H1 (cell line): Measurements from ENCODE around the gene NBL1. TPM values are rescaled to one million over a fixed set of nuclear protein-coding genes. Genes with fewer than 3 reads are reported as not detected.

Source experiments
- CTCF ChIA-PET: fragments of 300-600 bp; sonication (Branson Sonifier 250); formaldehyde crosslinking; loops from one replicate; lab custom pipeline; 2021; ENCODE audit not compliant: partially characterized antibody; lab: Charles Lee
- POLR2A ChIA-PET: fragments of 300-600 bp; sonication (Branson Sonifier 250); formaldehyde crosslinking; loops from one replicate; lab custom pipeline; 2021; ENCODE audit warnings: inconsistent platforms; ENCODE audit not compliant: partially characterized antibody; lab: Charles Lee
- DNase-seq, 2 experiments: peaks; one replicate each; pipeline versions ENCODE4 v3.0.0 to v3.0.0-alpha.2; 2010 to 2022; ENCODE audit warnings: low spot score in 2 of 2, low read depth in 1 of 2, mixed read lengths in 1 of 2
- FAIRE-seq: peaks from 2 replicates; lab custom pipeline; 2011; peaks lifted over from hg19 to GRCh38; lab: Jason Lieb, UNC
- H2AFZ ChIP-seq: 2 replicates; pipeline ENCODE4 v1.8.1; 2012; ENCODE audit warnings: low read length, inconsistent platforms
- H2AK5ac ChIP-seq: 2 replicates; pipeline ENCODE4 v1.6.1; 2013; ENCODE audit warnings: low read depth, low read length
- H2BK120ac ChIP-seq: replicated peaks from 2 replicates; pipeline ENCODE3; 2013; ENCODE audit warnings: low read depth, low read length, inconsistent platforms
- H2BK12ac ChIP-seq: 2 replicates; pipeline ENCODE4 v1.6.1; 2013; ENCODE audit warnings: low read depth, low read length
- H2BK15ac ChIP-seq: 2 replicates; pipeline ENCODE4 v1.6.1; 2013; ENCODE audit warnings: low read length
- H2BK20ac ChIP-seq: 2 replicates; pipeline ENCODE4 v1.6.1; 2013; ENCODE audit warnings: low read length
- H2BK5ac ChIP-seq: 2 replicates; pipeline ENCODE4 v1.6.1; 2013; ENCODE audit warnings: low read depth, low read length
- H3K14ac ChIP-seq: 2 replicates; pipeline ENCODE4 v1.6.1; 2013; ENCODE audit warnings: inconsistent platforms; ENCODE audit not compliant: insufficient read length
- H3K18ac ChIP-seq: 2 replicates; pipeline ENCODE4 v1.6.1; 2013; ENCODE audit warnings: low read length; ENCODE audit errors: extremely low read depth
- H3K23ac ChIP-seq: 2 replicates; pipeline ENCODE4 v1.6.1; 2013; ENCODE audit warnings: inconsistent platforms; ENCODE audit not compliant: insufficient read length
- H3K23me2 ChIP-seq: 2 replicates; pipeline ENCODE4 v1.6.1; 2013; ENCODE audit warnings: low read depth, low read length
- H3K27ac ChIP-seq: 2 replicates; pipeline ENCODE4 v1.6.1; 2011; ENCODE audit warnings: low read depth, low read length, inconsistent platforms
- H3K27me3 ChIP-seq, 4 experiments: replicated peaks in 1 of 4; 1 replicate in 1 of 4; 2 replicates in 3 of 4; pipeline versions ENCODE4 v1.6.1 to v1.8.1; 2011 to 2013; ENCODE audit warnings: low read length in 3 of 4, mild to moderate bottlenecking in 3 of 4, inconsistent platforms in 2 of 4, mixed read lengths in 2 of 4, moderate library complexity in 1 of 4; ENCODE audit not compliant: control insufficient read depth in 3 of 4, insufficient read depth in 3 of 4; ENCODE audit errors: extremely low read depth in 1 of 4
- H3K36me3 ChIP-seq, 4 experiments: 2 replicates each; pipeline versions ENCODE4 v1.6.1 to v1.8.1; 2011 to 2013; ENCODE audit warnings: mild to moderate bottlenecking in 4 of 4, low read length in 3 of 4, moderate library complexity in 2 of 4, control low read depth in 1 of 4, inconsistent platforms in 1 of 4; ENCODE audit not compliant: insufficient read depth in 4 of 4, control insufficient read depth in 2 of 4
- H3K4ac ChIP-seq: replicated peaks from 2 replicates; pipeline ENCODE3; 2013; ENCODE audit warnings: low read length, low read depth, mixed read lengths, inconsistent platforms; ENCODE audit not compliant: insufficient read length
- H3K4me1 ChIP-seq, 4 experiments: replicated peaks in 1 of 4; 1 replicate in 1 of 4; 2 replicates in 3 of 4; pipeline versions ENCODE4 v1.6.1 to v1.8.1; 2011 to 2013; ENCODE audit warnings: low read length in 3 of 4, inconsistent platforms in 2 of 4, mixed read lengths in 1 of 4; ENCODE audit not compliant: insufficient read depth in 4 of 4, control insufficient read depth in 3 of 4
- H3K4me2 ChIP-seq, 2 experiments: 2 replicates each; pipeline versions ENCODE4 v1.6.1 to v1.8.1; 2011 to 2013; ENCODE audit warnings: low read depth in 2 of 2, low read length in 2 of 2, control low read depth in 1 of 2, inconsistent platforms in 1 of 2, mild to moderate bottlenecking in 1 of 2; ENCODE audit not compliant: insufficient read depth in 1 of 2
- H3K4me3 ChIP-seq, 4 experiments: fragments of 200-600, 300-600 bp in 1 of 4; sonication (generic), shearing (Covaris generic), sonication (Bioruptor Twin) in 1 of 4; 2 replicates each; pipeline versions ENCODE4 v1.5.1 to v1.8.1; 2011 to 2016; ENCODE audit warnings: low read length in 4 of 4, low read depth in 3 of 4, control low read depth in 2 of 4, inconsistent platforms in 2 of 4, mild to moderate bottlenecking in 2 of 4, mixed read lengths in 1 of 4, moderate library complexity in 1 of 4; ENCODE audit not compliant: insufficient read depth in 2 of 4; ENCODE audit errors: extremely low read depth in 1 of 4
- H3K56ac ChIP-seq: replicated peaks from 2 replicates; pipeline ENCODE3; 2013; ENCODE audit warnings: low read depth, mild to moderate bottlenecking, mixed read lengths, low read length, inconsistent platforms; ENCODE audit not compliant: insufficient read length
- H3K79me1 ChIP-seq: 2 replicates; pipeline ENCODE4 v1.6.1; 2013; ENCODE audit warnings: low read depth, low read length, control low read depth
- H3K79me2 ChIP-seq, 2 experiments: 2 replicates each; pipeline versions ENCODE4 v1.6.1 to v1.8.1; 2012 to 2013; ENCODE audit warnings: low read length in 2 of 2, mild to moderate bottlenecking in 2 of 2, inconsistent platforms in 1 of 2; ENCODE audit not compliant: insufficient read depth in 2 of 2, control insufficient read depth in 1 of 2
- H3K9ac ChIP-seq, 4 experiments: replicated peaks in 1 of 4; 1 replicate in 1 of 4; 2 replicates in 3 of 4; pipeline versions ENCODE4 v1.6.1 to v1.8.1; 2011 to 2013; ENCODE audit warnings: low read depth in 3 of 4, low read length in 3 of 4, control low read depth in 2 of 4, mild to moderate bottlenecking in 2 of 4, moderate library complexity in 2 of 4, inconsistent platforms in 1 of 4; ENCODE audit errors: extremely low read depth in 1 of 4
- H3K9me3 ChIP-seq, 2 experiments: 2 replicates each; pipeline versions ENCODE4 v1.6.1 to v1.8.1; 2012 to 2013; ENCODE audit warnings: mild to moderate bottlenecking in 2 of 2, moderate library complexity in 2 of 2, control low read depth in 1 of 2, inconsistent platforms in 1 of 2, low read depth in 1 of 2, low read length in 1 of 2, mixed read lengths in 1 of 2; ENCODE audit not compliant: insufficient read depth in 2 of 2
- H4K20me1 ChIP-seq, 2 experiments: replicated peaks in 1 of 2; 2 replicates each; pipeline versions ENCODE3 to v1.8.1; 2011 to 2013; ENCODE audit warnings: inconsistent platforms in 2 of 2, low read length in 2 of 2, mild to moderate bottlenecking in 1 of 2; ENCODE audit not compliant: insufficient read depth in 2 of 2, control insufficient read depth in 1 of 2
- H4K5ac ChIP-seq: 2 replicates; pipeline ENCODE4 v1.6.1; 2013; ENCODE audit warnings: low read length, low read depth, mixed read lengths, inconsistent platforms; ENCODE audit not compliant: insufficient read length
- H4K8ac ChIP-seq: 2 replicates; pipeline ENCODE4 v1.8.0; 2013; ENCODE audit warnings: mild to moderate bottlenecking, moderate library complexity, low read length, inconsistent platforms; ENCODE audit not compliant: insufficient read depth; ENCODE audit errors: extremely low read depth
- H4K91ac ChIP-seq: replicated peaks from 2 replicates; pipeline ENCODE3; 2013; ENCODE audit warnings: low read length, mixed read lengths, inconsistent platforms; ENCODE audit not compliant: insufficient read length
- CREB1 ChIP-seq: IDR thresholded peaks from 2 replicates; pipeline ENCODE4 v1.6.1; 2012; ENCODE audit warnings: inconsistent platforms
- GABPA ChIP-seq: IDR thresholded peaks from 2 replicates; pipeline ENCODE4 v1.6.1; 2011; ENCODE audit warnings: mild to moderate bottlenecking, low read length, moderate library complexity, borderline replicate concordance; ENCODE audit not compliant: insufficient read depth
- PHF8 ChIP-seq: fragments of 200-600 bp; sonication (generic); conservative IDR thresholded peaks from 2 replicates; pipeline ENCODE4 v1.7.1; 2012; ENCODE audit warnings: low read depth, mild to moderate bottlenecking, inconsistent platforms, low read length, moderate library complexity
- POU5F1 ChIP-seq: IDR thresholded peaks from 2 replicates; pipeline ENCODE4 v1.6.1; 2011; ENCODE audit warnings: low read depth, mild to moderate bottlenecking, low read length, moderate library complexity
- RBBP5 ChIP-seq: IDR thresholded peaks from 2 replicates; pipeline ENCODE4 v1.7.1; 2012; ENCODE audit warnings: low read depth, mild to moderate bottlenecking, inconsistent platforms, low read length, moderate library complexity, borderline replicate concordance
- SIRT6 ChIP-seq: IDR thresholded peaks from one replicate; pipeline ENCODE4 v1.7.1; 2012; ENCODE audit warnings: low read length, inconsistent platforms
- TBP ChIP-seq: IDR thresholded peaks from 2 replicates; pipeline ENCODE4 v1.6.1; 2011; ENCODE audit warnings: low read depth, low read length, improper control_type of control experiment
- TCF12 ChIP-seq: IDR thresholded peaks from 2 replicates; pipeline ENCODE4 v1.6.1; 2011; ENCODE audit warnings: low read depth, mild to moderate bottlenecking, low read length
- TEAD4 ChIP-seq: IDR thresholded peaks from 2 replicates; pipeline ENCODE4 v1.6.1; 2012; ENCODE audit warnings: low read depth, low read length, inconsistent platforms, mixed read lengths
- WGBS, 2 experiments: shearing (Covaris generic) in 1 of 2; methylation state at CpG; one replicate each; pipeline versions ENCODE4 v1.1.6 to v1.1.7; 2013 to 2015; ENCODE audit warnings: low lambda C conversion rate in 2 of 2, mixed read lengths in 2 of 2, inconsistent platforms in 1 of 2, low coverage in 1 of 2, missing lambda C conversion rate in 1 of 2; ENCODE audit not compliant: insufficient replicate concordance in 2 of 2, insufficient coverage in 1 of 2, insufficient read length in 1 of 2; ENCODE audit errors: extremely low coverage in 1 of 2, missing lambda C conversion rate in 1 of 2; 5-methylcytosine and 5-hydroxymethylcytosine counted together
- polyA plus RNA-seq, 7 experiments: library from polyadenylated mRNA; depleted of rRNA in 3 of 7; stranded (reverse) in 5 of 7; unstranded in 2 of 7; fragments of >200 nt in 5 of 7; fragments of 200-250 nt in 2 of 7; gene quantifications; 1 replicate in 5 of 7; 2 replicates in 1 of 7; 4 replicates in 1 of 7; pipeline versions ENCODE4 v1.2.1 to v1.2.3, GENCODE V29; 2011 to 2013; ENCODE audit warnings: missing spikeins in 2 of 7, mixed read lengths in 2 of 7
- total RNA-seq: library from RNA; stranded (reverse); fragmentation: NEBNext Ultra II Directional; extraction: Animal tissue kit (Norgen Biotek cat#: 25700); gene quantifications from 2 replicates; pipeline ENCODE4 v1.2.1, GENCODE V29; 2021
- TF ChIP-seq, protein P1 (sequence below): IDR thresholded peaks from 2 replicates; pipeline ENCODE4 v1.6.1; 2011; ENCODE audit warnings: low read depth, mild to moderate bottlenecking, low read length; ENCODE audit not compliant: insufficient read depth
- TF ChIP-seq, protein P2 (sequence below), 3 experiments: IDR thresholded peaks; 1 replicate in 2 of 3; 2 replicates in 1 of 3; pipeline versions ENCODE4 v1.5.1 to v1.6.1; 2011; ENCODE audit warnings: low read length in 3 of 3, mild to moderate bottlenecking in 3 of 3, inconsistent platforms in 2 of 3, low read depth in 1 of 3, moderate library complexity in 1 of 3; ENCODE audit not compliant: insufficient read depth in 1 of 3; ENCODE audit errors: control extremely low read depth in 1 of 3

Gene NBL1
- total and polyA plus RNA-seq, 2 of the 8 experiments (the other 6 are each of a cell fraction or from before 2014, with no cell fraction given) = 8.7 to 9.7 TPM

DNA sequence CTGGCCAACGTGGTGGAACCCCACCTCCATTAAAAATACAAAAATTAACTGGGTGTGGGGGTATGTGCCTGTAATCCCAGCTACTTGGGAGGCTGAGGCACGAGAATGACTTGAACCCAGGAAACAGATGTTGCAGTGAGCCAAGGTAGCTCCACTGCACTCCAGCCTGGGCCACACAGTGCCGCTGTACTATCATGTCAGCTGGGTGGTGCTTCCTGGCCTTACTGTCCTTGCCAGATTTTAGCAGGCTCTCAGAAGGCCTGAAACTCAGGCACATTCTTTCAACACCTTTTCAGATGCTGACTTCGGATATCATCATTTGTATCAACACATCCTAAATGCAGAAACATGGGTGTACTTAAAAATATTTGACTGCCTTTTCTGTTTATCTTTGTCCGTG, 31.6 kb upstream of the NBL1 start:
- Histone ChIP-seq H3K9me3 (no peaks in the 10 kb centered on the region), H3K18ac (no peak overlapping the region), H3K56ac (no peak overlapping the region), H4K91ac (no peak overlapping the region), H3K4ac (no peak overlapping the region), H3K36me3 (no peaks in the 10 kb centered on the region; a peak in 3 of 8 replicates), H2AK5ac (no peak overlapping the region), H3K4me1 (no peaks in the 10 kb centered on the region), H3K79me1 (peaks cover 14% of the 10 kb centered on the region), H3K79me2 (peaks cover 0 to 25% of the 10 kb centered on the region in 2 experiments; a peak in 2 of 4 replicates), H2BK12ac (no peak overlapping the region), H2AFZ (no peak overlapping the region)
- FAIRE-seq = no peak
- POLR2A ChIA-PET = interaction anchor here (1.5 to 1.6 kb wide), 2 partner anchors 11 to 18 kb away, joined by 4 to 6 read pairs; no protein-coding TSS in a partner anchor
- TF ChIP-seq PHF8 = no peak
- no peak for TF ChIP-seq GABPA
- TF ChIP-seq RBBP5 = no peak
- no peak for TF ChIP-seq CREB1
- TF ChIP-seq, protein P1, sequence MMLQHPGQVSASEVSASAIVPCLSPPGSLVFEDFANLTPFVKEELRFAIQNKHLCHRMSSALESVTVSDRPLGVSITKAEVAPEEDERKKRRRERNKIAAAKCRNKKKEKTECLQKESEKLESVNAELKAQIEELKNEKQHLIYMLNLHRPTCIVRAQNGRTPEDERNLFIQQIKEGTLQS = no peak
- TF ChIP-seq POU5F1 = no peak
- TF ChIP-seq, protein P2, sequence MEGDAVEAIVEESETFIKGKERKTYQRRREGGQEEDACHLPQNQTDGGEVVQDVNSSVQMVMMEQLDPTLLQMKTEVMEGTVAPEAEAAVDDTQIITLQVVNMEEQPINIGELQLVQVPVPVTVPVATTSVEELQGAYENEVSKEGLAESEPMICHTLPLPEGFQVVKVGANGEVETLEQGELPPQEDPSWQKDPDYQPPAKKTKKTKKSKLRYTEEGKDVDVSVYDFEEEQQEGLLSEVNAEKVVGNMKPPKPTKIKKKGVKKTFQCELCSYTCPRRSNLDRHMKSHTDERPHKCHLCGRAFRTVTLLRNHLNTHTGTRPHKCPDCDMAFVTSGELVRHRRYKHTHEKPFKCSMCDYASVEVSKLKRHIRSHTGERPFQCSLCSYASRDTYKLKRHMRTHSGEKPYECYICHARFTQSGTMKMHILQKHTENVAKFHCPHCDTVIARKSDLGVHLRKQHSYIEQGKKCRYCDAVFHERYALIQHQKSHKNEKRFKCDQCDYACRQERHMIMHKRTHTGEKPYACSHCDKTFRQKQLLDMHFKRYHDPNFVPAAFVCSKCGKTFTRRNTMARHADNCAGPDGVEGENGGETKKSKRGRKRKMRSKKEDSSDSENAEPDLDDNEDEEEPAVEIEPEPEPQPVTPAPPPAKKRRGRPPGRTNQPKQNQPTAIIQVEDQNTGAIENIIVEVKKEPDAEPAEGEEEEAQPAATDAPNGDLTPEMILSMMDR (IDR thresholded peaks at IDR 0.05; ENCODE audit: control extremely low read depth in 1 of 3, insufficient read depth in 1 of 3, low read depth in 1 of 3, low read length in 3 of 3) = no peak
- TF ChIP-seq SIRT6 = no peak
- no peak for TF ChIP-seq TCF12
- no peak for TF ChIP-seq TEAD4
- no peak for TF ChIP-seq TBP
- TF ChIP-seq, all 59 proteins: peak for 0
- Histone ChIP-seq H3K4me2 (no peak overlapping the region), H2BK120ac (no peak overlapping the region), H4K20me1 (no peaks in the 10 kb centered on the region), H4K8ac (no peak overlapping the region), H2BK15ac (no peak overlapping the region), H3K23ac (no peak overlapping the region), H3K27ac (no peak overlapping the region), H4K5ac (no peak overlapping the region), H3K4me3 (no peak overlapping the region), H3K14ac (no peak overlapping the region), H2BK5ac (no peak overlapping the region), H2BK20ac (no peak overlapping the region), H3K23me2 (no peaks in the 10 kb centered on the region; the same call in 1 of the 2 replicates), H3K9ac (no peak overlapping the region), H3K27me3 (no peaks in the 10 kb centered on the region)
- DNase-seq = no peak
- 76% methylated on average over 5 of the region's 5 CpGs; no CpG with 5 or more reads in 1 of the 2 experiments for WGBS, 2 experiments
- CTCF ChIA-PET = interaction anchor here (0.6 to 1.5 kb wide), 8 partner anchors 12 to 272 kb away, joined by 3 to 4 read pairs (median 4); no protein-coding TSS in a partner anchor
